Sciatic nerve (tissue), 2 donors: Measurements from ENCODE around the gene LAMP1. TPM values are rescaled to one million over a fixed set of nuclear protein-coding genes. Genes with fewer than 3 reads are reported as not detected.

Source experiments
- ATAC-seq: fragments of 200-7000 bp; cut with Tn5 transposase; one replicate; pipeline ENCODE4 v1.9.1; 2020; ENCODE audit warnings: mild to moderate bottlenecking, moderate library complexity
- DNase-seq: peaks from one replicate; pipeline ENCODE4 v3.0.0-alpha.2; 2020; ENCODE audit warnings: low spot score
- intact Hi-C: fragments of 100-400 bp; cut with DNase I; formaldehyde crosslinking; loops from one replicate; pipeline ENCODE4 v1.14.2; 2022
- total RNA-seq: library from RNA; stranded (reverse); fragmentation: NEBNext Ultra II Directional; extraction: Animal tissue kit (Norgen Biotek cat#: 25700); gene quantifications from one replicate; pipeline ENCODE4 v1.2.1, GENCODE V29; 2021
- donor health status: DM: no; HTN: no; CAD: no.
- donor health status: DM: no; HTN: no; CAD: no.

The LAMP1 gene
- total RNA-seq, 1 donor from 2014 or later, result 183 TPM

- intact Hi-C loops, result no loop called here
- DNase-seq (peak; percentile 48), ATAC-seq (no peak)
Measured at GRCh38 chr13:113350065-113350937, 53.3 kb downstream of the LAMP1 start.

GRCh38 chr13:113350938-113351335 is 53.9 kb downstream of the LAMP1 start:
- DNase-seq (peak; percentile 50), ATAC-seq (no peak)
- intact Hi-C loops, result no loop called here

DNA sequence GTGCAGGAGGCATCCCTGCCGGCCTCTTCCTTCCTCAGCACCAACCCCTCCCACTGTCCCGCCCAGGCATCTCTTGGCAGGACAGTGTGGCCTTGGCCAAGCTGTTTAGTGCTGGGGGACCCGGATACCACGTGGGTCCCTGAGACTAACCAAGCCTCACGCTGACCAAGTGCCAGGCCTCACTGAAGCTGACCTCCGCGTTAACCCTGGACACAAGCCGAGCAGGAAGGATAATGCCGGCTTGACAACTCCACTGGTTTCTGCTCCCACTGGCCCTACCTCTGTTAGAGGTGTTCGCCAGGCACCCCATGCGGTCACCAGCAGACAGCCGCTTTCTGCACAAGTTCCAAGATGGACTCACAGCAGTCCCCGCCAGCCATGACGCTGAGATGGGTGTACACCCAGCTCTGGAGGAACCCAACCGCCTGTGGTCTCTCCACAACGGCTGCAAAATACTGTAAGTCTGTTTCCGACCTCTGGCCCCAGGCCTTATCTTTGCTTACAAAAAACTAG is 54.5 kb downstream of the LAMP1 start:
- DNase-seq, result peak; percentile 47
- ATAC-seq, result no peak
- intact Hi-C loops, result no loop called here

DNA sequence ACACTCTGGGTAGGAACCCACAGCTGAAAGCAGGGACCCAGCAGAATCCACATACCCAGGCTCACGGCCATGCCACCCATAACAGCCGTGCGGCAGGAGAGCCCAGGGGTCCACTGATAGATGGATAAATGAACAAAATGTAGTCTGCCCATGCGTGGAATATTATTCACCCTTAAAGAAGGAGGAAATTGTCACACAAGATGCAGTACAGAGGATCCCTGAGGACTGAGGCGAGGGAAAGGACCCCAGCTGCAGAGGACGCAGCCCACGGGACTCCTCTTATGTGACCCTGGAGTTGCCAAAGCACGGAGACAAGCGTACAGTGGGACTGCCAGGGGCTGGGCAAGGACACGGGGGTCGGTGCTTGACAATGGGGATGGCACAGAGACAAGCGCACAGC is 56.2 kb downstream of the LAMP1 start:
- DNase-seq, result peak; percentile 39

DNA sequence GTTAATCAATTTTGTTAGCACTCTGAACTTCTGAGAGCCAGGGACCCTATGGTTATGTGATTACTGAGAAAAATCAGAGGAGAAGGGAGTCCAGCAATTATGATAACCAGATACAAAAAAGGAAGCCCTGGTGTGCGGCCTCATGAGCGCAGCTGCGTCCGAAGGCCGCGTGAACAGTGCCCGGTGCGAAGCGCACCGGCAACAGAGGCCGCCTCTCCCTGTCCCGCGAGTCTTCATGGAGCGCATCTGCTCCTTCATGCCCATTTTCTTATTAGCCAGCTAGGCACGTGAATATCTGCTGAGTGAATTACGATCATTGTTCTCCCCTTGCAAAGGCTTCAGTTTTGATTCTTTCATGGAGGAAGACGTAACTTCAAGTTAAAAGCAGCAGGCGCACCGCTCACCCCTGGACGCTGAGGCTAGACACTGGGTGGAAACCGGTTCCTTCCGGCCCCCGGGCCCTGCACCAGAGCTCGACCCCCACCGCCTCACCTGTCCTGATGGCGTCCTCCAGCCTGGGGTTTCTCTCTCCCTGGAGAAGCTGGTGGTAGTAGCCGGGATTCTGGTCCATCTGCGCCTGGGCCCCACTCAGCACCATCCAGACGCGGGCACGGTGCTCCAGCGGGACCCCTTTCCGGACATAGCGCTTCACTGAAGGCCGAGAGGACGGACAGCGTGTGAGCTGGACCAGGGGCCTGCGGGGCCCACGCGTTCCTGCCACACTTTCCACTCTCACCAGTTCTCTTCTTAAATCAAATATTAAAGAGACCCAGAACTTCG is 58.0 kb downstream of the LAMP1 start:
- peak; percentile 56 for DNase-seq

More for the DNA sequence above, 56.2 kb downstream of the LAMP1 start:
- intact Hi-C loops, result no loop called here
- no peak for ATAC-seq

GRCh38 chr13:113355621-113356020 is 58.6 kb downstream of the LAMP1 start:
- ATAC-seq (no peak), DNase-seq (peak; percentile 12)
- intact Hi-C loops, result no loop called here

More for the DNA sequence above, 58.0 kb downstream of the LAMP1 start:
- intact Hi-C loops, result no loop called here
- no peak for ATAC-seq

DNA sequence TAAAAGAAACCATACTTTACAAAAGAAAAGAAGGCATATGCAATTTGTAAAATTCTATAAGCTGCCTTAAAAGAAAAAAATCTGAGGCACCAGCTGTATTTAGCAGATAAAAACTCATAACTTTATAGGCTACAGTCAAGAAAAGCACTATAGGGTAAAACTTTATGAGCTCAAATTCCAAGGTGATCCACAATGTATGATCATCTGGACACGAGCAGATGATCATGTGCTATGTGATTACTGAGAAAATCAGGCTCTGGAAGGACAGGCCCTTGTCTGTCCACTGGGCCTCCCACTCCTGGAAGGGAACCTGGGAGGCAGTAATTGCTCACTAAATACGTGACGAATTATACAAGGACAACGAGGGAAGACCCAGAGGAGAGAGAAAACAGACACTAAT is 59.6 kb downstream of the LAMP1 start:
- intact Hi-C loops, result no loop called here
- ATAC-seq (no peak), DNase-seq (peak; percentile 8)

DNA sequence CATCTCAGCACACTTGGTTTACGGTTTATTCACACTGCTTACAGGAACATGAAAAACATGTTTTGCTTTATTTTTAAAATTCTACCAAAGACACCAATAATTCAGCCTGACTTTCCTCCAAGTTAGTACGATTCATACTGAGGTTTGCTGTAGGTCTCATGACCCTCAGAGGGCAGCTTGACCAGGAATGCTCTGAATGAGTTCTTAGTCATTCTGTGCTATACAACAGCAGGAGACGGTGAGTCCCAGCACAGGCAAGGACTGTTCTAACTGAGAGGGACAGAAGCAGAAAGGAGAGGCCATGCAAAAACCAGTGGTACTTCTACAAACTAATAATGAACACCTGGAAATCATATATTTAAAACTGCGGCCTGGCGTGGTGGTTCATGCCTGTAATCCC is 60.5 kb downstream of the LAMP1 start:
- intact Hi-C loops, result no loop called here
- peak; percentile 3 for DNase-seq

GRCh38 chr13:113358653-113359190 is 61.7 kb downstream of the LAMP1 start:
- intact Hi-C loops, result no loop called here
- ATAC-seq, result no peak
- no peak for DNase-seq

More for the DNA sequence above, 60.5 kb downstream of the LAMP1 start:
- no peak for ATAC-seq

- no peak for ATAC-seq
- DNase-seq, result peak; percentile 39
- intact Hi-C loops, result no loop called here
Measured at GRCh38 chr13:113359571-113359970, 62.5 kb downstream of the LAMP1 start.

DNA sequence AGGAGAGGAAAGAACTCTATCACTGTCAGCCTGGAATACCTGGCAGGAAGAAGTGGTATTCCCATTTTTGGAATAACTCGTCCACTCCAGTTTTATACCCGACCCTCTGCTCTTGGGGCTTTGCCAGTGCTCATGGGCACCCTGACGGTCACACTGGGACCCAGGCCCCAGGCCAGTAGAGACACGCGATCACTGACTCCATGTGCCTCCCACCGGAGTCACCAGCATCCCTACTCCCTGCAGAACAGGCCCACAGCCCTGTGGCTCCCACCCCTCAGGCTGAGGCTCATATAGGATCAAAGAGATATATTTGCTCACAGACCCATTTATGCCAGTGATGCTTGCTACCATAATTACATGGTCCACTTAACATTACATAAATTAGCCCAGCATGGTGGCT is 63.4 kb downstream of the LAMP1 start:
- ATAC-seq, result no peak
- DNase-seq, result peak; percentile 44
- intact Hi-C loops, result no loop called here

DNA sequence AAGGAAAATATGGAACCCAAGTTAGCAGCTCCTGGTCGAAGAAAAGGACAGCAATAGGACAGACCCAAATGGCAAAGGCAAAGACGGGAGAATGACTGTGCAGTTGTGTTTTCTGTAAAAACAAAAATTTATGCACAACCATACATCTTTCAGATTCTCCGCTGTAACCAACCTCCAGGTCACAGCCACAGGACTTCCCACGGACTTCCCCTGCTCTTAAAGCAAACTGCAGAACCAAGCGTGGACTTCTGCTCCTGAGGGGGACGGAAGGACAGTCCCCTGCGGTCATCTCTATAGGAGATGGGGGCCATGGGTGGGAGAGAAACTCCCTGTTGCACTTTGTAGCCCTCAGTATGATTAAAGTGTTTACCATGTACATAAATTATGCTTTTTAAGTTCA is 64.4 kb downstream of the LAMP1 start:
- intact Hi-C loops, result no loop called here
- ATAC-seq (no peak), DNase-seq (no peak)

DNA sequence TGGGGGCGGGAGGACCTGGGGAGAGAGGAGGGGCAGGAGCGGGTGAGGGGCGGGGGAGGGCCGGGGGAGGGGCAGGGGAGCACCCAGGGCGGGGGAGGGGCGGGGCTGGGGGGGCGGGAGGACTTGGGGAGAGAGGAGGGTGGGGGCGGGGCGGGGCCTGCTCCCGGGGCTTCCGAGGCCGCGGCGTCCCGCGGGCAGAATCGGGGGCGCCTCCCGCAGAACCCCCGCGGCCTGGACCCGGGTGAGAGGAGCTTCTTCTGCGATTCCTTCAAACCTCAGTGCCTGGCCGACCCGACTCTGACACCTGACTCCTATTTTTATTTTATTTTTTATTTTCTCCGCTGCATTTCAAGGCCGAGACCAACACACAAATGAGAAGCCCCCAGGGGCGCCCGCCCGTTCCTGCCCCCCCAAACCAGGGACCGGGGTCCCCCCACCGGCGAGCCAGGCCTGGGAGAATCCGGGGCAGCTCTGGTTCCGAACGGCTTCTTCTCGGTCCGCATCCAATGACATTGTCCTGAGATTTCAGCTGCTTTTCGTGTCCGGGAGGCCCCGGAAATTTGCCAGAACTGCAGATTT is 67.4 kb downstream of the LAMP1 start:
- intact Hi-C loops, result no loop called here
- DNase-seq (no peak), ATAC-seq (peak; percentile 76)

DNA sequence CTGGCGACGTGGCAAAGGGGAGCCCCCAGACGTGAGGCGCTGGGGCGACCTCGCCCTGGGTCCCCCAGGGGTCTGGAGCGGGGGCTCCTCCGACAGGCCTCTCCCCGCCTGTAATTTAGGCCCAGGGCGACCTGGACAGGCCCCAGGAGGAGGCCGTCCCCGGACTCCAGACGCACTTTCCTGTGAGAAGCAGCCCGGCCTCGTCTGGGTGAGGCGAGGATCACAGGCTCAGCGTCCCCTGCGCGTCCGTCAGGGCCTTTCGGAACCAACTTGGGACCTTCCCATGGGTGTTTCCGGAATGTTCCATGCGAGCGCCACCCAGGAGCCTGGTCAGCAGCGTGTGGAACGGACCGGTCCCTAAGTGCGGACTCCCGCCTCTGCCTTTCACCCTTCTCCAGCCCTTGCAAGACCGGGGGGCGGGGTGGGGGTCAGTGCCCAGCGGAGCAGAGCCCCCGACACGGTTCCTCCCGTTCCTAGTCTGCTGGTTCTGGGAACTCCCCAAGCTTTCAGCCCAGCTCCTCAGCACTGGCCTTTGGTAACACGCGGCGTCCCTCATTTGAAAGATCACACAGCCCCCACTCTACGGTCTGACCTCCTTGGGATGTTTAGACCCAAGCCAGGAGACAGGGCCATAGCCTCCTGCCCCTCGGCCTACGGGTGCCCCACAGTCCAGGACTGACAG is 68.0 kb downstream of the LAMP1 start:
- ATAC-seq, result peak; percentile 70

GRCh38 chr13:113365583-113365970 is 68.5 kb downstream of the LAMP1 start:
- intact Hi-C loops, result no loop called here
- ATAC-seq, result no peak
- DNase-seq, result no peak

More for the DNA sequence above, 68.0 kb downstream of the LAMP1 start:
- no peak for DNase-seq
- intact Hi-C loops, result no loop called here

- intact Hi-C loops, result no loop called here
- ATAC-seq (no peak), DNase-seq (no peak)
Measured at GRCh38 chr13:113365971-113366588, 69.0 kb downstream of the LAMP1 start.

DNA sequence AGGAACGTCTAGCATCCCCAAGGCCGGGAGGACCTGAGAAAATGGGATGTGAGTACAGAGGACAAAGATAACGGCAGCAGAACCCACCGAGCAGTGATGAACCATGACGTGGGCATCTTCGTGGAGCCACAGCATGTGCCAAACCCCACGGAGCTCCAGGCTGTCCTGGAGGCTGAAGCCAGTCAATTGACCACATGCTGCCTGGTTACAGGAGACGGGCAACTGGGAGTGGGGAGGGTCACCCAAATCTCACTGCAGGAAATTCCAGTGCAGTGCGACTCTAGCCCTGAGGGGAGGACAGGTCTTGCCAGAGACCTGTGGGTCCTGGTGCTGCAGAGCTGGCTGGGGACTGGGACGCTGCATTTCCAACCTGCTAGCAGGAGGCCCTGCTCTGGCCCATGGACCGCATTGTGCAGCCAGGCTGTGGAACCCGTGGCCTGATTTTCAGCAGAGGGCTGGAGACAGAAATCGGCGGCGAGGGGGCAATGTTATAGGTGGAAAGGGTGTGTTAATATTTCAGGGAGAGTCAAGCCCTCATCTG is 70.1 kb downstream of the LAMP1 start:
- ATAC-seq (no peak), DNase-seq (no peak)
- intact Hi-C loops, result no loop called here

DNA sequence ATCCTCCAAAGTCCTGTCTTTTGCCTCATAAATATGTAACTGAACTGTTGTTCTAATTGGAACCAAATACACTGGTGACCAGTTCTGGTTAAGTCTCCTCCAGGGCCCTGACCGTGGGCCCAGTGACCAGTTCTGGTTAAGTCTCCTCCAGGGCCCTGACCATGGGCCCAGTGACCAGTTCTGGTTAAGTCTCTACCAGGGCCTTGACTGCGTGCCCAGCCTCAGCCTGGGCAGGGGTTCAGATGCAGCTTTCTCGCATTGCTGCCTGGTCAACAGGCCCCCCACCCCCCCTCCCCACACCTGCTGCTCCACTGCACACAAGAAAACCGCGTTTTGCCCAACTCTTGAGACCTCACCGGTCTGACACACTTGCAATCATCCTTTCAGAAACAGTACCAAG is 70.7 kb downstream of the LAMP1 start:
- no peak for ATAC-seq
- intact Hi-C loops, result no loop called here
- no peak for DNase-seq
